Body of pancreas (tissue), 4 donors: ENCODE results near the gene PGAP1.

Experiments used
- CTCF ChIP-seq, 7 experiments: fragments of 450-650 bp in 4 of 7; fragments of 200-600 bp in 3 of 7; sonication (generic) in 3 of 7; IDR thresholded peaks; one replicate each; pipeline ENCODE4 v1.5.1; 2016 to 2019; ENCODE audit warnings: antibody characterized with exemption in 7 of 7
- POLR2A ChIP-seq, 3 donors: fragments of 450-650 bp; IDR thresholded peaks; one replicate each; pipeline ENCODE4 v1.6.1; 2016; ENCODE audit warnings: antibody characterized with exemption in 3 of 3, mild to moderate bottlenecking in 2 of 3

GRCh38 chr2:196941398-196942078, 15.0 kb upstream of the PGAP1 start:
- TF ChIP-seq CTCF (IDR thresholded peaks at IDR 0.05), result no peak
- TF ChIP-seq POLR2A (IDR thresholded peaks at IDR 0.05), result no peak
